ENCODE data around the gene ENO4. TPM values are rescaled to one million over a fixed set of nuclear protein-coding genes. Genes with fewer than 3 reads are reported as not detected.

ENO4 gene
- total and polyA plus RNA-seq, 2 experiments from 2014 or later: 0.24 to 0.44 TPM

GRCh38 chr10:116877391-116877790, 28.1 kb downstream of the ENO4 start:
- Histone ChIP-seq H4K20me1 (replicated peaks; ENCODE audit: insufficient read depth) (no peaks in the 10 kb centered on the region), H2AFZ (no peak overlapping the region), H3K9me2 (ENCODE audit: insufficient read depth) (no peaks in the 10 kb centered on the region), H3K4me3 (no peak overlapping the region), H3F3A (replicated peaks; ENCODE audit: low read depth) (no peaks in the 10 kb centered on the region), H3K4me1 (ENCODE audit: insufficient read depth) (peaks cover 45% of the 10 kb centered on the region), H3K4me2 (no peak overlapping the region), H3K36me3 (ENCODE audit: insufficient read depth) (no peaks in the 10 kb centered on the region), H3K79me2 (replicated peaks; ENCODE audit: insufficient read depth) (no peaks in the 10 kb centered on the region), H3K27me3 (ENCODE audit: insufficient read depth) (no peaks in the 10 kb centered on the region), H3K27ac (ENCODE audit: low read depth) (no peak overlapping the region)
- no peak for ATAC-seq
- Mint-ChIP-seq H3K4me3 (no peak overlapping the region), H3K27ac (no peak overlapping the region), H3K36me3 (ENCODE audit: low read depth) (peaks cover 2% of the 10 kb centered on the region), H3K27me3 (ENCODE audit: insufficient read depth, low read depth, poor library complexity) (peaks cover 2% of the 10 kb centered on the region), H3K4me1 (peaks cover 36% of the 10 kb centered on the region), H3K9me3 (peaks cover 2% of the 10 kb centered on the region)
- TF ChIP-seq ZNF462 (CRISPR knock-in tag; IDR thresholded peaks at IDR 0.05): no peak
- TF ChIP-seq EZH2phosphoT487 (IDR thresholded peaks at IDR 0.05; ENCODE audit: unreplicated experiment): no peak
- TF ChIP-seq CREB1 (CRISPR knock-in tag; IDR thresholded peaks at IDR 0.05; ENCODE audit: low read depth): no peak
- TF ChIP-seq STAT1 (IDR thresholded peaks at IDR 0.05; ENCODE audit: unreplicated experiment): no peak
- TF ChIP-seq POLR2AphosphoS5 (IDR thresholded peaks at IDR 0.05; ENCODE audit: low read depth): no peak
- no peak for TF ChIP-seq EZH2 (IDR thresholded peaks at IDR 0.05; ENCODE audit: low read depth, unreplicated experiment)
- no peak for TF ChIP-seq NANOG (IDR thresholded peaks at IDR 0.05; ENCODE audit: borderline replicate concordance)
- no peak for TF ChIP-seq ZNF331 (CRISPR knock-in tag; IDR thresholded peaks at IDR 0.05; ENCODE audit: low read depth)
- TF ChIP-seq ETS1 (IDR thresholded peaks at IDR 0.05): no peak
- TF ChIP-seq, protein P1, sequence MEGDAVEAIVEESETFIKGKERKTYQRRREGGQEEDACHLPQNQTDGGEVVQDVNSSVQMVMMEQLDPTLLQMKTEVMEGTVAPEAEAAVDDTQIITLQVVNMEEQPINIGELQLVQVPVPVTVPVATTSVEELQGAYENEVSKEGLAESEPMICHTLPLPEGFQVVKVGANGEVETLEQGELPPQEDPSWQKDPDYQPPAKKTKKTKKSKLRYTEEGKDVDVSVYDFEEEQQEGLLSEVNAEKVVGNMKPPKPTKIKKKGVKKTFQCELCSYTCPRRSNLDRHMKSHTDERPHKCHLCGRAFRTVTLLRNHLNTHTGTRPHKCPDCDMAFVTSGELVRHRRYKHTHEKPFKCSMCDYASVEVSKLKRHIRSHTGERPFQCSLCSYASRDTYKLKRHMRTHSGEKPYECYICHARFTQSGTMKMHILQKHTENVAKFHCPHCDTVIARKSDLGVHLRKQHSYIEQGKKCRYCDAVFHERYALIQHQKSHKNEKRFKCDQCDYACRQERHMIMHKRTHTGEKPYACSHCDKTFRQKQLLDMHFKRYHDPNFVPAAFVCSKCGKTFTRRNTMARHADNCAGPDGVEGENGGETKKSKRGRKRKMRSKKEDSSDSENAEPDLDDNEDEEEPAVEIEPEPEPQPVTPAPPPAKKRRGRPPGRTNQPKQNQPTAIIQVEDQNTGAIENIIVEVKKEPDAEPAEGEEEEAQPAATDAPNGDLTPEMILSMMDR (conservative IDR thresholded peaks at IDR 0.05; ENCODE audit: low read depth in 2 of 2): no peak
- no peak for TF ChIP-seq REST (IDR thresholded peaks at IDR 0.05; ENCODE audit: unreplicated experiment)
- no peak for TF ChIP-seq JUNB (IDR thresholded peaks at IDR 0.05; ENCODE audit: unreplicated experiment)
- TF ChIP-seq ZNF114 (CRISPR knock-in tag; IDR thresholded peaks at IDR 0.05): no peak
- no peak for DNase-seq (ENCODE audit: low spot score)
